HepG2 (cell line): ENCODE measurements around the gene PLCB1. TPM values are rescaled to one million over a fixed set of nuclear protein-coding genes. Genes with fewer than 3 reads are reported as not detected.

Source experiments
- AKAP8 ChIP-seq: sonication (generic); formaldehyde crosslinking; IDR thresholded peaks from 2 replicates; pipeline ENCODE4 v1.5.1; 2020; ENCODE audit warnings: mild to moderate bottlenecking, missing genetic modification reagents
- BRD4 ChIP-seq: sonication (generic); formaldehyde crosslinking; IDR thresholded peaks from 2 replicates; pipeline ENCODE4 v1.4.0; 2020; ENCODE audit warnings: missing genetic modification reagents
- CENPX ChIP-seq: sonication (generic); formaldehyde crosslinking; IDR thresholded peaks from 2 replicates; pipeline ENCODE4 v1.9.0; 2021; ENCODE audit warnings: mild to moderate bottlenecking, missing genetic modification reagents, moderate library complexity
- GTF2F1 ChIP-seq: fragments of 150-350 bp; IDR thresholded peaks from 2 replicates; pipeline ENCODE4 v1.6.1; 2014; ENCODE audit warnings: low read length
- HNRNPLL ChIP-seq: fragments of 200-400 bp; formaldehyde crosslinking; IDR thresholded peaks from 2 replicates; pipeline ENCODE4 v1.6.1; 2017; ENCODE audit warnings: mild to moderate bottlenecking, low read depth, low read length; ENCODE audit not compliant: poor library complexity, severe bottlenecking
- JDP2 ChIP-seq: sonication (generic); formaldehyde crosslinking; IDR thresholded peaks from 2 replicates; pipeline ENCODE4 v1.8.1; 2022; ENCODE audit warnings: missing genetic modification reagents, borderline replicate concordance
- MAFG ChIP-seq: sonication (generic); formaldehyde crosslinking; IDR thresholded peaks from 2 replicates; pipeline ENCODE4 v1.5.1; 2020; ENCODE audit warnings: mild to moderate bottlenecking, missing genetic modification reagents
- MED8 ChIP-seq: sonication (generic); formaldehyde crosslinking; IDR thresholded peaks from 2 replicates; pipeline ENCODE4 v1.8.1; 2023; ENCODE audit warnings: mild to moderate bottlenecking, missing genetic modification reagents; ENCODE audit not compliant: insufficient replicate concordance
- SIN3A ChIP-seq: IDR thresholded peaks from 2 replicates; pipeline ENCODE4 v1.6.1; 2011; ENCODE audit warnings: low read depth, mild to moderate bottlenecking, control low read depth, low read length, borderline replicate concordance
- ZFP36L1 ChIP-seq: sonication (generic); formaldehyde crosslinking; IDR thresholded peaks from 2 replicates; pipeline ENCODE4 v1.8.0; 2022; ENCODE audit warnings: mild to moderate bottlenecking, missing genetic modification reagents, moderate library complexity
- ZNF274 ChIP-seq: sonication (generic); formaldehyde crosslinking; IDR thresholded peaks from 2 replicates; pipeline ENCODE4 v1.5.1; 2020; ENCODE audit warnings: mild to moderate bottlenecking, missing genetic modification reagents
- ZNF33A ChIP-seq: sonication (generic); formaldehyde crosslinking; IDR thresholded peaks from 2 replicates; pipeline ENCODE4 v1.5.1; 2020; ENCODE audit warnings: missing genetic modification reagents, mild to moderate bottlenecking, moderate library complexity, borderline replicate concordance
- ZNF350 ChIP-seq: sonication (generic); formaldehyde crosslinking; IDR thresholded peaks from 2 replicates; pipeline ENCODE4 v1.4.0; 2020; ENCODE audit warnings: mild to moderate bottlenecking, low read depth, missing genetic modification reagents, borderline replicate concordance
- ZNF761 ChIP-seq: sonication (generic); formaldehyde crosslinking; conservative IDR thresholded peaks from 2 replicates; pipeline ENCODE4 v1.4.0; 2020; ENCODE audit warnings: mild to moderate bottlenecking, missing genetic modification reagents
- polyA plus RNA-seq, 8 experiments: library from polyadenylated mRNA; depleted of rRNA in 3 of 8; stranded (reverse) in 7 of 8; unstranded in 1 of 8; fragments of >200 nt; fragmentation: Illumina TruSeq in 4 of 8; extraction: Trizol in 4 of 8; gene quantifications; 2 replicates each; pipeline versions ENCODE4 v1.2.1 to v1.2.3, GENCODE V29; 2011 to 2016; ENCODE audit warnings: low read depth in 4 of 8, missing spikeins in 1 of 8, mixed read lengths in 1 of 8; ENCODE audit not compliant: insufficient read depth in 1 of 8
- total RNA-seq, 5 experiments: library from RNA; depleted of rRNA; stranded (reverse); fragments of >200 nt; fragmentation: Illumina TruSeq; extraction: Trizol; gene quantifications; 2 replicates each; pipeline ENCODE4 v1.2.3, GENCODE V29; 2016; ENCODE audit warnings: low read depth in 1 of 5
- TF ChIP-seq, protein P1 (sequence below): sonication (generic); formaldehyde crosslinking; IDR thresholded peaks from 2 replicates; pipeline ENCODE4 v1.4.0; 2020; ENCODE audit warnings: mild to moderate bottlenecking, missing genetic modification reagents
- TF ChIP-seq, protein P2 (sequence below): sonication (generic); formaldehyde crosslinking; IDR thresholded peaks from 2 replicates; pipeline ENCODE4 v1.4.0; 2020; ENCODE audit warnings: missing genetic modification reagents
- TF ChIP-seq, protein P3 (sequence below): sonication (generic); formaldehyde crosslinking; conservative IDR thresholded peaks from 2 replicates; pipeline ENCODE4 v1.8.0; 2022; ENCODE audit warnings: missing genetic modification reagents
- TF ChIP-seq, protein P4 (sequence below): sonication (generic); formaldehyde crosslinking; IDR thresholded peaks from 2 replicates; pipeline ENCODE4 v1.4.0; 2020; ENCODE audit warnings: missing genetic modification reagents

The PLCB1 gene
- total and polyA plus RNA-seq, 2 of the 13 experiments (the other 11 are each of a cell fraction or from before 2014, with no cell fraction given), result 42.4 to 55.9 TPM

DNA sequence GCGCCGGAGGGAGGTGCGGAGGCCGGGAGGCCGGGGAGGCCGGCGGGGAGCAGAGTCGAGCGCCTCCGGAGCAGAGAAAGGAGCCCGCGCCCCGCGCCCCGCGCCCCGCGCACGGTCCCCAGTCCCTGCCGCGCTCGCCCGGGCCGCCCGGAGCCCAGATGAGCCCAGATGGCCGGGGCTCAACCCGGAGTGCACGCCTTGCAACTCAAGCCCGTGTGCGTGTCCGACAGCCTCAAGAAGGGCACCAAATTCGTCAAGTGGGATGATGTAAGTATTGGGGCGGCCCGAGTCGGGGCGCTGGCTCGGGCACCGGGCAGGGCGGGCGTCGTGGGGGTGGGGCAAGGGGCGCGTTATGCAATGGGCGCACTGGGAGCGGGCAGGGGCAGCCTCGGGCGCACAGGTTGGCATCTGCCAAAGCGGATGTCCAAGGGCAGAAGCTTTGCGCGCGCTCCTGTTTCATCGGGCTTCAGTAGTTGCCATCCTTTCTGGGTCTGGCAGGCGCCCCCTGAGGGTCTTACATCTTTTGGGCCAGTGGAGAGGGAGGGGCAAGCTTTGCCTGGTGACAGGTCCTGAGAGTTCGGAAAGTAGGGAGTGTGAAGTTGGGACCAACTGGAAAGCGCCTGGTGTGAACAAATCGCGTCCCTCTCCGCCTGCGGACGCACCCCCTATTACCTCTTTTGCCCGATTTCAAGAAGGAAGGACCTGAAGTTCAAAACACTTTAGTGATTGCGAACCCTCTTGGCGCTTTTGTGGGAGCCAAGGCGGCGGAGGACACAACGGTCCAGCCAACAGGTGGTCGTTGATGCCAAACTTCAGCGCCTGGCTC, 631 bp downstream of the PLCB1 start (continued):
- TF ChIP-seq MAFG (CRISPR knock-in tag) (no peak), ZNF350 (CRISPR knock-in tag) (peak; percentile 46; the same call in 1 of the 2 replicates), ZFP36L1 (CRISPR knock-in tag) (no peak), MED8 (CRISPR knock-in tag) (no peak), SIN3A (peak; percentile 53; the same call in 1 of the 2 replicates), GTF2F1 (no peak), HNRNPLL (peak; percentile 15), ZNF761 (CRISPR knock-in tag) (0 out of 2 replicates have a peak, but pooled peaks have one; percentile 50), BRD4 (CRISPR knock-in tag) (peak; percentile 66; the same call in 1 of the 2 replicates), CENPX (no peak), AKAP8 (no peak), JDP2 (CRISPR knock-in tag) (no peak), ZNF33A (CRISPR knock-in tag) (peak; percentile 77; the same call in 1 of the 2 replicates), ZNF274 (CRISPR knock-in tag) (no peak; the same call in 1 of the 2 replicates)
- TF ChIP-seq, protein P1, sequence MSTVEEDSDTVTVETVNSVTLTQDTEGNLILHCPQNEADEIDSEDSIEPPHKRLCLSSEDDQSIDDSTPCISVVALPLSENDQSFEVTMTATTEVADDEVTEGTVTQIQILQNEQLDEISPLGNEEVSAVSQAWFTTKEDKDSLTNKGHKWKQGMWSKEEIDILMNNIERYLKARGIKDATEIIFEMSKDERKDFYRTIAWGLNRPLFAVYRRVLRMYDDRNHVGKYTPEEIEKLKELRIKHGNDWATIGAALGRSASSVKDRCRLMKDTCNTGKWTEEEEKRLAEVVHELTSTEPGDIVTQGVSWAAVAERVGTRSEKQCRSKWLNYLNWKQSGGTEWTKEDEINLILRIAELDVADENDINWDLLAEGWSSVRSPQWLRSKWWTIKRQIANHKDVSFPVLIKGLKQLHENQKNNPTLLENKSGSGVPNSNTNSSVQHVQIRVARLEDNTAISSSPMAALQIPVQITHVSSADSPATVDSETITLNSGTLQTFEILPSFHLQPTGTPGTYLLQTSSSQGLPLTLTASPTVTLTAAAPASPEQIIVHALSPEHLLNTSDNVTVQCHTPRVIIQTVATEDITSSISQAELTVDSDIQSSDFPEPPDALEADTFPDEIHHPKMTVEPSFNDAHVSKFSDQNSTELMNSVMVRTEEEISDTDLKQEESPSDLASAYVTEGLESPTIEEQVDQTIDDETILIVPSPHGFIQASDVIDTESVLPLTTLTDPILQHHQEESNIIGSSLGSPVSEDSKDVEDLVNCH, result 0 out of 2 replicates have a peak, but pooled peaks have one; percentile 66
- TF ChIP-seq, protein P2, sequence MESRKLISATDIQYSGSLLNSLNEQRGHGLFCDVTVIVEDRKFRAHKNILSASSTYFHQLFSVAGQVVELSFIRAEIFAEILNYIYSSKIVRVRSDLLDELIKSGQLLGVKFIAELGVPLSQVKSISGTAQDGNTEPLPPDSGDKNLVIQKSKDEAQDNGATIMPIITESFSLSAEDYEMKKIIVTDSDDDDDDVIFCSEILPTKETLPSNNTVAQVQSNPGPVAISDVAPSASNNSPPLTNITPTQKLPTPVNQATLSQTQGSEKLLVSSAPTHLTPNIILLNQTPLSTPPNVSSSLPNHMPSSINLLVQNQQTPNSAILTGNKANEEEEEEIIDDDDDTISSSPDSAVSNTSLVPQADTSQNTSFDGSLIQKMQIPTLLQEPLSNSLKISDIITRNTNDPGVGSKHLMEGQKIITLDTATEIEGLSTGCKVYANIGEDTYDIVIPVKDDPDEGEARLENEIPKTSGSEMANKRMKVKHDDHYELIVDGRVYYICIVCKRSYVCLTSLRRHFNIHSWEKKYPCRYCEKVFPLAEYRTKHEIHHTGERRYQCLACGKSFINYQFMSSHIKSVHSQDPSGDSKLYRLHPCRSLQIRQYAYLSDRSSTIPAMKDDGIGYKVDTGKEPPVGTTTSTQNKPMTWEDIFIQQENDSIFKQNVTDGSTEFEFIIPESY (CRISPR knock-in tag), result peak; percentile 84
- TF ChIP-seq, protein P3, sequence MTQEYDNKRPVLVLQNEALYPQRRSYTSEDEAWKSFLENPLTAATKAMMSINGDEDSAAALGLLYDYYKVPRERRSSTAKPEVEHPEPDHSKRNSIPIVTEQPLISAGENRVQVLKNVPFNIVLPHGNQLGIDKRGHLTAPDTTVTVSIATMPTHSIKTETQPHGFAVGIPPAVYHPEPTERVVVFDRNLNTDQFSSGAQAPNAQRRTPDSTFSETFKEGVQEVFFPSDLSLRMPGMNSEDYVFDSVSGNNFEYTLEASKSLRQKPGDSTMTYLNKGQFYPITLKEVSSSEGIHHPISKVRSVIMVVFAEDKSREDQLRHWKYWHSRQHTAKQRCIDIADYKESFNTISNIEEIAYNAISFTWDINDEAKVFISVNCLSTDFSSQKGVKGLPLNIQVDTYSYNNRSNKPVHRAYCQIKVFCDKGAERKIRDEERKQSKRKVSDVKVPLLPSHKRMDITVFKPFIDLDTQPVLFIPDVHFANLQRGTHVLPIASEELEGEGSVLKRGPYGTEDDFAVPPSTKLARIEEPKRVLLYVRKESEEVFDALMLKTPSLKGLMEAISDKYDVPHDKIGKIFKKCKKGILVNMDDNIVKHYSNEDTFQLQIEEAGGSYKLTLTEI (CRISPR knock-in tag), result no peak
- TF ChIP-seq, protein P4, sequence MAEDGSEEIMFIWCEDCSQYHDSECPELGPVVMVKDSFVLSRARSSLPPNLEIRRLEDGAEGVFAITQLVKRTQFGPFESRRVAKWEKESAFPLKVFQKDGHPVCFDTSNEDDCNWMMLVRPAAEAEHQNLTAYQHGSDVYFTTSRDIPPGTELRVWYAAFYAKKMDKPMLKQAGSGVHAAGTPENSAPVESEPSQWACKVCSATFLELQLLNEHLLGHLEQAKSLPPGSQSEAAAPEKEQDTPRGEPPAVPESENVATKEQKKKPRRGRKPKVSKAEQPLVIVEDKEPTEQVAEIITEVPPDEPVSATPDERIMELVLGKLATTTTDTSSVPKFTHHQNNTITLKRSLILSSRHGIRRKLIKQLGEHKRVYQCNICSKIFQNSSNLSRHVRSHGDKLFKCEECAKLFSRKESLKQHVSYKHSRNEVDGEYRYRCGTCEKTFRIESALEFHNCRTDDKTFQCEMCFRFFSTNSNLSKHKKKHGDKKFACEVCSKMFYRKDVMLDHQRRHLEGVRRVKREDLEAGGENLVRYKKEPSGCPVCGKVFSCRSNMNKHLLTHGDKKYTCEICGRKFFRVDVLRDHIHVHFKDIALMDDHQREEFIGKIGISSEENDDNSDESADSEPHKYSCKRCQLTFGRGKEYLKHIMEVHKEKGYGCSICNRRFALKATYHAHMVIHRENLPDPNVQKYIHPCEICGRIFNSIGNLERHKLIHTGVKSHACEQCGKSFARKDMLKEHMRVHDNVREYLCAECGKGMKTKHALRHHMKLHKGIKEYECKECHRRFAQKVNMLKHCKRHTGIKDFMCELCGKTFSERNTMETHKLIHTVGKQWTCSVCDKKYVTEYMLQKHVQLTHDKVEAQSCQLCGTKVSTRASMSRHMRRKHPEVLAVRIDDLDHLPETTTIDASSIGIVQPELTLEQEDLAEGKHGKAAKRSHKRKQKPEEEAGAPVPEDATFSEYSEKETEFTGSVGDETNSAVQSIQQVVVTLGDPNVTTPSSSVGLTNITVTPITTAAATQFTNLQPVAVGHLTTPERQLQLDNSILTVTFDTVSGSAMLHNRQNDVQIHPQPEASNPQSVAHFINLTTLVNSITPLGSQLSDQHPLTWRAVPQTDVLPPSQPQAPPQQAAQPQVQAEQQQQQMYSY (CRISPR knock-in tag), result no peak
